ENCODE data around the gene SCFD2.

GRCh38 chr4:53234669-53235068 is 131.2 kb downstream of the SCFD2 start:
- TF ChIP-seq CTCF (IDR thresholded peaks at IDR 0.05 in 2 of 3, conservative IDR thresholded peaks at IDR 0.05 in 1 of 3; ENCODE audit: control insufficient read depth in 2 of 3, extremely low read depth in 1 of 3, insufficient read depth in 1 of 3, low read depth in 3 of 3, low read length in 3 of 3) (no peak), ZSCAN29 (IDR thresholded peaks at IDR 0.05) (no peak), ZBTB40 (IDR thresholded peaks at IDR 0.05; ENCODE audit: borderline replicate concordance) (no peak), JUND (IDR thresholded peaks at IDR 0.05; ENCODE audit: low read depth, low read length) (no peak), CREB1 (IDR thresholded peaks at IDR 0.05; ENCODE audit: low read depth) (no peak), CEBPB (IDR thresholded peaks at IDR 0.05; ENCODE audit: borderline replicate concordance in 1 of 2, low read depth in 2 of 2, low read length in 2 of 2) (no peak), RAD21 (IDR thresholded peaks at IDR 0.05; ENCODE audit: insufficient read depth, low read depth, low read length) (no peak), RCOR1 (conservative IDR thresholded peaks at IDR 0.05; ENCODE audit: low read depth, low read length) (no peak), POLR2A (IDR thresholded peaks at IDR 0.05; ENCODE audit: low read depth, low read length) (no peak), POLR2AphosphoS5 (IDR thresholded peaks at IDR 0.05; ENCODE audit: low read length) (no peak), NR2C1 (IDR thresholded peaks at IDR 0.05) (no peak), CHD2 (IDR thresholded peaks at IDR 0.05; ENCODE audit: borderline replicate concordance, low read depth, low read length) (no peak), POU2F2 (IDR thresholded peaks at IDR 0.05; ENCODE audit: borderline replicate concordance, low read depth, low read length) (no peak), FOXM1 (IDR thresholded peaks at IDR 0.05; ENCODE audit: low read depth, low read length) (no peak)
